Measurements from ENCODE around the gene MAGEB1.

GRCh38 chrX:30230395-30230794 is 16.6 kb upstream of the MAGEB1 start, which contains the start of gene MAGEB3:
- TF ChIP-seq CTCF (IDR thresholded peaks at IDR 0.05; ENCODE audit: low read depth, low read length, poor library complexity, severe bottlenecking) = no peak
- no peak for TF ChIP-seq EZH2phosphoT487 (IDR thresholded peaks at IDR 0.05; ENCODE audit: borderline replicate concordance, low read length)
